Measurements from ENCODE around the gene UBE2J2.

The UBE2J2 gene

GRCh38 chr1:1279028-1279427 lies 5.4 kb upstream of the UBE2J2 start:
- TF ChIP-seq YY1 (IDR thresholded peaks at IDR 0.05; ENCODE audit: low read depth), result no peak
- TF ChIP-seq EGR1 (IDR thresholded peaks at IDR 0.05), result no peak
- TF ChIP-seq EP300 (IDR thresholded peaks at IDR 0.05; ENCODE audit: borderline replicate concordance), result no peak
- TF ChIP-seq TEAD4 (IDR thresholded peaks at IDR 0.05), result no peak
- no peak for TF ChIP-seq REST (IDR thresholded peaks at IDR 0.05; ENCODE audit: low read depth)
- TF ChIP-seq NFIC (IDR thresholded peaks at IDR 0.05), result no peak
- no peak for TF ChIP-seq CREB1 (IDR thresholded peaks at IDR 0.05; ENCODE audit: low read depth)
- TF ChIP-seq CEBPB (IDR thresholded peaks at IDR 0.05), result no peak
- no peak for TF ChIP-seq RAD21 (IDR thresholded peaks at IDR 0.05; ENCODE audit: low read depth)
- TF ChIP-seq FOXM1 (IDR thresholded peaks at IDR 0.05; ENCODE audit: borderline replicate concordance, low read depth), result no peak
- TF ChIP-seq TCF12 (IDR thresholded peaks at IDR 0.05; ENCODE audit: low read depth), result no peak

GRCh38 chr1:1278620-1279019 lies 5.0 kb upstream of the UBE2J2 start:
- TF ChIP-seq CREB1 (IDR thresholded peaks at IDR 0.05; ENCODE audit: low read depth) (no peak), TCF12 (IDR thresholded peaks at IDR 0.05; ENCODE audit: low read depth) (no peak)

GRCh38 chr1:1275836-1276235 lies 2.2 kb upstream of the UBE2J2 start:
- TF ChIP-seq TCF12 (IDR thresholded peaks at IDR 0.05; ENCODE audit: low read depth), result no peak
- no peak for TF ChIP-seq CREB1 (IDR thresholded peaks at IDR 0.05; ENCODE audit: low read depth)
- TF ChIP-seq YY1 (IDR thresholded peaks at IDR 0.05; ENCODE audit: low read depth), result no peak
- no peak for TF ChIP-seq ZBTB7A (IDR thresholded peaks at IDR 0.05; ENCODE audit: low read depth)
- TF ChIP-seq USF1 (IDR thresholded peaks at IDR 0.05), result no peak
- no peak for TF ChIP-seq CEBPB (IDR thresholded peaks at IDR 0.05)

- TF ChIP-seq EGR1 (IDR thresholded peaks at IDR 0.05) (no peak), CREB1 (IDR thresholded peaks at IDR 0.05; ENCODE audit: low read depth) (no peak), ZBTB7A (IDR thresholded peaks at IDR 0.05; ENCODE audit: low read depth) (no peak), USF1 (IDR thresholded peaks at IDR 0.05) (no peak), TCF12 (IDR thresholded peaks at IDR 0.05; ENCODE audit: low read depth) (no peak), CEBPB (IDR thresholded peaks at IDR 0.05) (no peak), EP300 (IDR thresholded peaks at IDR 0.05; ENCODE audit: borderline replicate concordance) (no peak), TAF1 (IDR thresholded peaks at IDR 0.05; ENCODE audit: low read depth) (no peak), NFIC (IDR thresholded peaks at IDR 0.05) (no peak), REST (IDR thresholded peaks at IDR 0.05; ENCODE audit: low read depth) (no peak), MAX (IDR thresholded peaks at IDR 0.05) (no peak), RAD21 (IDR thresholded peaks at IDR 0.05; ENCODE audit: low read depth) (no peak), YY1 (IDR thresholded peaks at IDR 0.05; ENCODE audit: low read depth) (no peak), FOXM1 (IDR thresholded peaks at IDR 0.05; ENCODE audit: borderline replicate concordance, low read depth) (no peak), TEAD4 (IDR thresholded peaks at IDR 0.05) (no peak)
These were observed 1.3 kb upstream of the UBE2J2 start for GRCh38 chr1:1274931-1275431.

GRCh38 chr1:1274299-1274930 lies 761 bp upstream of the UBE2J2 start:
- TF ChIP-seq RAD21 (IDR thresholded peaks at IDR 0.05; ENCODE audit: low read depth) (no peak), CEBPB (IDR thresholded peaks at IDR 0.05) (no peak), FOXM1 (IDR thresholded peaks at IDR 0.05; ENCODE audit: borderline replicate concordance, low read depth) (no peak), EGR1 (IDR thresholded peaks at IDR 0.05) (no peak), YY1 (IDR thresholded peaks at IDR 0.05; ENCODE audit: low read depth) (no peak), MAX (IDR thresholded peaks at IDR 0.05) (no peak), ZBTB7A (IDR thresholded peaks at IDR 0.05; ENCODE audit: low read depth) (no peak), TCF12 (IDR thresholded peaks at IDR 0.05; ENCODE audit: low read depth) (no peak), REST (IDR thresholded peaks at IDR 0.05; ENCODE audit: low read depth) (no peak), EP300 (IDR thresholded peaks at IDR 0.05; ENCODE audit: borderline replicate concordance) (no peak), USF1 (IDR thresholded peaks at IDR 0.05) (no peak), CREB1 (IDR thresholded peaks at IDR 0.05; ENCODE audit: low read depth) (no peak), TAF1 (IDR thresholded peaks at IDR 0.05; ENCODE audit: low read depth) (no peak), TEAD4 (IDR thresholded peaks at IDR 0.05) (no peak), NFIC (IDR thresholded peaks at IDR 0.05) (no peak)
